Stimulated activated CD4-positive, alpha-beta T cell treated with anti-CD3 and anti-CD28 coated beads, TNF-alpha, amount 100 ng/mL, for 48 hours (primary cell): Measurements from ENCODE around the gene KDM4B.

ENCODE experiments used
- DNase-seq, 3 donors: peaks; one replicate each; pipeline ENCODE4 v3.0.0-alpha.2; 2020; ENCODE audit warnings: low read depth in 3 of 3

KDM4B gene

DNA sequence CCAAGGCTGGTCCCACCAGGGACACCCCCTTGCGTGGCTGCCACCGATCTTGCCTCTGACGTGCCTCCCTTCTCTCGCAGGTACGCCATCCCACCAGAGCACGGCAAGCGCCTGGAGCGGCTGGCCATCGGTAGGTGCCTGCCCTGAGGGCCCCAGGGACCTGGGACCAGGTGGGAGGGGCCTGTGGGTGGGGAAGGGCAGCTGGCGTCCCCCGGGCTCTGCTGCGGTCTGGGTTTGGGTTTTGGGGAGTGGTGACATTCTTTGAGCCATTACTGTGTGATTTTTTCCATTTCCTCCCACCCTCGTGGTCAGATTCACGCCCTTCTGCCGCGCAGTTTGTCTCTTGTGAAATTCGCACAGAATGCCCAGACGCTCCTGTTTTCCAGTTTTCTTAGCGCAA lies 102.0 kb downstream of the KDM4B start:
- DNase-seq, result no peak

DNA sequence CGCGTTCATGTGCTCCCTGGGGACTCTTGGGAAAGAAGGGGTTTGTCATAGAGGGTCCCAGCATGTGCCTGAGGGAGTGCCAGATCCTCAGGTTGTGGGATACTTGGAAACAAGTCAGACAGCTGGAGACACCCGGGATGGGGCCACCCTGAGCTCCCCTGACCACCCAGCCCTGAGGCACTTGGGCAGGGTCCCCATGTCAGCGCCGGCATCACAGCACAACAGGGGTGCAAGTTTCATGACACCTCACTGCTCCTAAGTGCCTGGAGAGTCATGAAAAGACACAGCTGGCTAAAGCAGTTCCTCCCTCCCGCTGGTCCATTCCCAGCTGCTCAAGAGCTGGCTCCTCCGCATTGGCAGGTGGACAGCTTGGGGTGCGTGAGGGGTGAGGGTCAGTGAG lies 102.7 kb downstream of the KDM4B start:
- no peak for DNase-seq

DNA sequence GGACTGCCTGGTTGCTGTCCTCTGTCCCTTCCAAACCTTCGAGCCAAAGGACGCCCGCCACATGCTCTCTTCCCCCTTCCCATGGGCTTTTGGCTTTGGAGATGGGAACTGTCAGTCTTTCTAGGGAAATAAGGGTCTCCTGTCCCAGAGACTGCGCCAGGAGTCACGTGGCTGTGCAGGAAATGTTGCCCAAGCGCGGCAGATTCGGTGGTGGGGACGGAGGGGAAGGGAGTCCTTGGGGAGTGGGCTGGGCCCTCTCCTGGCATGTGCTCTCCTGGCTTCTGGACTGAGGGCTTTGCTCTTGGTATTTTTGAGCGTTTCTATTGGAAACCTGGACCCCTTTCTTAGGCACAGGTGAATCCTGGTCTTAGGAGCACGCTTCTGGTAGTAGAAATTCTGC lies 103.2 kb downstream of the KDM4B start:
- no peak for DNase-seq

DNA sequence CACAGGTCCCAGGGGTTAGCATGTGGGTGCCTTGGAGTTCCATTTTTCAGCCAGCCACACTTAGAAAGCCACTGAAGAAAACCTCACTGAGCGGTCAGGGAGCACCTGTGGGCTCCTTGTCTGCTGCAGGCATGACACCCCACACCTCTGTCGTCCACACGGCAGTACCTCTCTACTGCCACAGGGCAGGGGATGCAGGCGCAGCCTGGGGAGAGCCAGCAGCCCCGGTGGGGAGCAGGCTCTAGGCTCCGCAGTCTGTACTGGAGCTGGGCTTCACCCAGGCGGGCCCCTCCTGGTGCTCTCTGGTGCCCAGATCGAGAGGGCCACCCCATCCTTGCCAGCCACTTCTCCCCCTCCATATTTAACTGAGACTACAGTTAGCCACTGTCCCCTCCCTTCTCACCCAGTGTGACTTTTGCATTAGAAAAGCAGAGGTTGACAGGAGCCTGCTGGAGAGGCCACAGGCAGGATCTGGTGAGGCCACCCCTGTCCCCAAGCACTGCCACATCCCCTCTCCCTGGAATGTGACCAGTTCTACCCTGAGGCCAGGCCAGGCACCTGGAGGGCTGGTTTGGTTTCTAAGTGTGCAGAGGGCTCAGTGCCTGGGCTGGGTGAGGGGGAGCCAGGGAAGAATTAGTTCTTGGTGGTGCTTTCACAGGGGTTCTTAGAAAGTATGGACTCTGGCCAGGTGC lies 104.4 kb downstream of the KDM4B start:
- no peak for DNase-seq

DNA sequence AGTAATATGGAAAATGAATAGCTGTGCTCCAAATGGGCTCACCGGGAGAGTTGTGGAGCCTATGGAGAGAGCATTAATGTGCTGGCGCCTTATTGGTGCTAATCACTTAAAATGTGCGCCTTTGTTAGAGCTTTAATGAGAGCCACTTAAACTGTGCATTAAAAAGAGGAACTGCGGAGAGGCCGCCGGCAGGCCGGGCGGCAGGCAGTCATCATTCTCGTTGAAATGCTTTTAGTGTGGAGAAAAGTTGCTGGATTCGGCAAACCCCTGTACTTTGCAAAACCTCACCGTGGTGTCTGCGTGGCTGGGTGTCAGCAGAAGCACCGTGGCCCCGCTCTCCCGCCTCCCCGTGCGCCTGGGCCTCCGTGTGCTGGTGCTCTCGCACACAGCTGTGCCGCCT lies 105.5 kb downstream of the KDM4B start:
- DNase-seq, result no peak

DNA sequence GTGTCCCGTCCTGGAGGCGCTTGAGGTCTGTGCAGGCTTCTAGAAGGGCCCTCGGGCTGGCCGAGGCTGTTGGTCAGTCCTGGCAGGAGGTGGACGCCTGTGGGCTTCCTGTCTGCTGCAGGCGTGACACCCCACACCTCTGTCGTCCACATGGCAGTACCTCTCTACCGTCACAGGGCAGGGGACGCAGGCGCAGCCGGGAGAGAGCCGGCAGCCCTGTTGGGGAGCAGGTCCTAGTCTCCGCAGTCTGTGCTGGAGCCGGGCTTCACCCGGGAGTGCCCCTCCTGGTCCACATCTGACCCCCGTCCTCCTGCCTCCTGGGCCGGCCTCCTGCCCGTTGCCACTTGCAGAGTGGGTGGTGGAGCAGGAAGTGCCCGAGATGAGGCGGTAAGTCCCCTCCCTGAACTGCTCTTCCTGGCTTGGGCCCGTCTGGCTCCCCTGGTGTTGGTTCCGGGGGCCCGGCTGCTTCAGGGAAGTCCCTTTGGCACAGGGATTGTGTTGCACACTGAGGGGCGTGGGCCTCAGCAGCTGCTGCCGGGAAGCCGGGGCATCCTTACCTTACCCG lies 106.0 kb downstream of the KDM4B start:
- no peak for DNase-seq

DNA sequence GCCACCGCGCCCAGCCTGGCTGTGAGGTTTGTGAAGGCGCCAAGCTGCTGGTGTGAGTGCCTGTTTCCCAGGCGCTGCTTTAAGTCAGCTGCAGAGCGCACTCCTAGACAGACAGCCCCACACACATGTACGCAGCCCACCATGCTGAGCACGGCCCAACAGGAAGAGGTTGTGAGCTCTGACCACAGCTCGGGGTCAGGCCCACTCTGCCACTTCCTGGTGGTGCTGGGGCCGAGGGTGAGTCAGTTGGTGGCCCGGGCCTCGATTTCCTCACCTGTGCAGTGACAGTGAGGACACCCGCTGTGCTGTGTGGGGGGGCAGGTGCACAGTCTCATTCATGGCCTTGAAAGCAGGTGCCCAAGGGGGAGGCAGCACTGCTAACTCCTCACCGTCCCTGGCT lies 106.7 kb downstream of the KDM4B start:
- no peak for DNase-seq

DNA sequence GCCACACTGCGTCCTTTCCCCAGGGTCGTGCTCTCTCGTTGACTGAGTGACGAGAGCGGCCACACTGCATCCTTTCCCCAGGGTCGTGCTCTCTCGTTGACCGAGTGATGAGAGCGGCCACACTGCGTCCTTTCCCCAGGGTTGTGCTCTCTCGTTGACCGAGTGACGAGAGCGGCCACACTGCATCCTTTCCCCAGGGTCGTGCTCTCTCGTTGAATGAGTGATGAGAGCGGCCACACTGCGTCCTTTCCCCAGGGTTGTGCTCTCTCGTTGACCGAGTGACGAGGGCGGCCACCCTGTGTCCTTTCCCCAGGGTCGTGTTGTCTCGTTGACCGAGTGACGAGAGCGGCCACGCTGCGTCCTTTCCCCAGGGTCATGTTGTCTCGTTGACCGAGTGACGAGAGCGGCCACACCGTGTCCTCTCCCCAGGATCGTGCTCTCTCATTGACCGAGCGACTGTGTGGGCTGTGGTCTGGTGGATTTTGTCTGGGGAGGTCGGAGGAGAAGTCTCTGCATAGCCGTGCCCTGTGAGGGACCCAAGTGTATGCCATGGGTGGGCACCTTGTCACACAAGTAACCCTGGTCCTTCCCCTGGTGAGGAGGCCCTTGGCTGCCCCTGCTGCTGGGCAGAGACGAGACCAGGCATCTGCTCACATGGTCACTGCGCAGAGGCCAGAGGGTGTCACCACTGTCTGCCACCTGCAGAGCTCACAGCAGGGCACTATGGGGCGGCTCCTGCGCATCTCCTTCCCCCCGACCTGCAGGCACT lies 107.7 kb downstream of the KDM4B start:
- DNase-seq, result no peak

DNA sequence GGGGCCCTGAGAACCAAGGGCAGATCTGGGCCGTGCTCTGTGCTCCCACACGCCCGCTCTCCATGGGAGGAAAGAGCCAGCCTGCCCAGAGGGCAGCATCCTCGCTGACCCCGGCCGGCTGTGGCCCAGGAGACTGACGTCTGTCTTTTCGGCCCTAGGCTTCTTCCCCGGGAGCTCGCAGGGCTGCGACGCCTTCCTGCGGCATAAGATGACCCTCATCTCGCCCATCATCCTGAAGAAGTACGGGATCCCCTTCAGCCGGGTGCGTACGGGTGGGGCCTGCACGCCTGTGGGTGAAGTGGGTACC lies 108.2 kb downstream of the KDM4B start:
- no peak for DNase-seq

DNA sequence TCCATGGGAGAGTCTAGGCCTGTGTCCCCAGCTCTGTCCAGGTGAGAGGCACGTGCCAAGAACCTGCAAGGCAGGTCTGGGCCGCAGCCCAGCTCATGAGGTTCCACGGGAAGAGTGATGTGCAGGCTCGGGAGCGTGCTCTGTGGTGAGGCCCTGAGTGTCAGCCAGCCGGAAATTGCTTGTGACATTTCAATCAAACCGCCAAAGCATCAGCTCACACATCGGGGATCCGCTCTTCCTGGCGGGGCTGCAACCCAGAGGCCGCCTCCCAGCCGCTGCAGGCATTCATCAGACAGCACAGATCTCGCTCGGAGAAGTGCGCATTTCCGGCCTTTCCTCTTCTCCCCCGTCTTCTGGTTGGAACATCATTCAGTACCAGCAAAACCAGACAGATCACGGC lies 109.3 kb downstream of the KDM4B start:
- no peak for DNase-seq

DNA sequence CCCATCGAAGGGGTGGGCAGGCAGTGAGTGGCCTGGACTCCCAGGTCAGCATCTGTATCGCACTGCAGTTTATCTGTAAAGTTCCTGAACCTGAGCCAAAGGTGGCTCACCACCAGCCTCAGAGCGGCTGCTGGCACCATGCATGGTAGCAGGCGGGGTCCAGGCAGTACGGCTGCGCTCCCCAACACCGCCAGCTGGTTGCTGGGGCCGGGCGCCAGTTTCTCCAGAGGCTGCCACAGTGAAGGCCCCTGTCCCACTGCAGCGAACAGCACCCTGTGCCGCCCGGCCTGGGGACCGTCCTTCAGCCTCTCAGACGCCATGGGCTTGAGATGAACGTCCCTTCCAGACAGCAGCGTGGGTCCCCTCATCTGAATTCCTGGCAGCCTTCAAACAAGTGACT lies 109.8 kb downstream of the KDM4B start:
- no peak for DNase-seq

DNA sequence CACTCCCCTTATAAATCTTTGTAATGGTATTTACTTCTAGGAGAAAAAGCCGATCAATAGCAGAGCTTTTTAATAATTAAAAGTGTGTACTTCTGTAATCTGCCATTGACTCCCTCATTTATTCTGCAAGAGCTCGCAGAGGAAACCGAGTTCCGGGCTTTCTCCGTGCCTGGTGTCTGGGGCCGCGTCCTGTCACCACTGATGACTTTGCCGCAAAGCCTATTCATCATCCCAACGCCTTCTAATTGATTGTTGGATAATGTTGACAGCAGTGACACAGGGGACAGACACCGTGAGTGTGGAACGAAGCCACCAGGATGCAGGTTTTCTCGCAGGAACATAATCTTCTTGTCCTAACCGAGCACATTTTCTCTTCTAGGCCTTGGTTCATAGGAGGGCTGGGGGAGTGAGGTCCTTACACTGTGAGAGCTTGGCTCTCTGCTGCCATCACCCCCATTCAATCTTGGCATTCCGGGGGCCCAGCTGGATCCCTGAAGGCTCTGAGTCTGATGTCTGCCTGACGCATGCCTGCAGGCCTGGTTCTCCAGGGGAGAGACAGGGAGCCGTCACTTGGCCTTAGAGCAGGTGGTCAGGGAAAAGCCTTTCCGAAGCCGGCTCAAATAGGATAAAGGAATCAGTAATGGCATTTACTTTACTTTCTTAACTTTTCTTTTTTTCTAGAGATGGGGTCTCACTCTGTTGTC lies 110.3 kb downstream of the KDM4B start:
- no peak for DNase-seq

DNA sequence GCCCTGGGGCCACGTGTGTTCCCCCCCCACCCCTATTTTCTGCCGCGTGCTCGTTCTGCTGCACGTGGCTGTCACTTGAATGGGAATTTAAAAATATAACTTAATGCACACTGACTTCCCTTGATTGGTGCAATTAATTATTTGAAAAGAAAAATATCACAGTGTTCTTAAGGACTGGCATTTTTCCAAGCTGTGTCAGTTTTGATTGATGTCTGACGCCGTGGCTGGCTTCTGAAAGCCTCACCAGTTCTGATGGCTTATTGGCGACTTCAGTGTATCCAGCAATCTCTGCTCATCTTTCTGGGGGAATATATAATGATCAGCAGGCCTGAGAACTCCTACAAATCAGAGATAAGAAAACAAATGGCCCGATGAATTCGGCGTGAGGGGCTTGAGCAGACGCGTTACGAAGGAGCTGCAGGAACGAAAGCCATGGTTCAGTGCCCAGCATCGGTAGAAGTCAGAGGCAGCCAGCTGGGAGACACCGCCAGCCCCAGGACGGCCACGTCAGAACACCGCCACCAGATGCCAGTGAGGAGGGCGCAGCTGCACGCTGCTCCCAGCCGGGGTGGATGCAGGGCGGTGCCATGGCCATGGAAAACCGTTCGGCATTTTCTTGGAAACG lies 111.2 kb downstream of the KDM4B start:
- DNase-seq, result no peak

DNA sequence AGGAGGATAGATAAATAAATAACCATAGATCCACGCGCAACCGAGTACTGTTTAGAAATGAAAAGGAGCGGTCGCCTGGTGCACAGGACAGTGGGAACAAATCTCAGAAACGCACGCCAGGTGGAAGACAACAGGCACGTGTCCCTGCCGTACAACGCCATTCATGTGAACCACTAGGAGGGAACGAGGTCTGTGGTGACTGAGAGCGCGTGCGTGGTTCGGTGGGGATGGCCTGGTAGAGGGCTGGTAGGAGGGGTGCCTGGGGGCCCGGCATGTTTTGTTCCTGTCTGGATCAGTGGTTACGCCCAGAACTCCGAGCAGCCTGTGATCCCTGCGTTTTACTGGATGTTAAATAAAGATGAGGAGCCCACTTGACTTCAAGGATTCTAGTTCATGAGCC lies 111.9 kb downstream of the KDM4B start:
- DNase-seq, result no peak

DNA sequence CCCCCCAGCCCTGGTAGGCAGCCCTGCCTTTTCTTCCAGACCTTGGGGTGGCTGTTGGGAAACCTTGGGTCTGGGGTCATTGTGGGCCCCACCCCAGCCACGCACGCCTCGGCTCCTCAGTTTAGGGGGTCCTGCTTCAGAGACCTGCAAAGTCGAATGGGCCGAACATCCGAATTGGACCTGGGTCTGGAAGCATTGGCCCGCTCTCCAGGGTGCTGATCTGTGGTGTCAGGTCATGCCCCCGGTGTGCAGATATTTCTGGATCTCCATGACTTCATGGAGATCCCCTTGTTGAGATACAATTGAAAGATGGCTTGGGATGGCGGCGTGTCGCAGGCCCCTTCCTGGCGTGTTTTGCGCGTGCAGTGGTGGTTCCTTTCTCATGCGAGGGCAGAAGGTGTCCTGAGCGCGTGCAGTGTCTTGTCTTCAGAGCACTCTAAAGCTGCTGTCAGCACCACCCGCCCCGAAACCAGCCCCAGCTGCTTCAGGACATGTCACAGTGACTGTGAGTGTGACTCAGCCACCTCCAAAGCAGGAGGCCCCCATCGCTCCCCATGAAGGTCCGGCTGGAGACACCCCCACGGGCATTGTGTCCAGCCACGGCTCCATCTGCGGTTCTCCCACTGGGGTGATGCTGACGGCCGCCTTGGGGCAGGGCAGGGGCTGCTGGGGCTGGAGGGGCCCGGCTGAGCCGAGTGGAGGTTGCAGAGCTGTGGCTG lies 112.7 kb downstream of the KDM4B start:
- DNase-seq, result no peak

DNA sequence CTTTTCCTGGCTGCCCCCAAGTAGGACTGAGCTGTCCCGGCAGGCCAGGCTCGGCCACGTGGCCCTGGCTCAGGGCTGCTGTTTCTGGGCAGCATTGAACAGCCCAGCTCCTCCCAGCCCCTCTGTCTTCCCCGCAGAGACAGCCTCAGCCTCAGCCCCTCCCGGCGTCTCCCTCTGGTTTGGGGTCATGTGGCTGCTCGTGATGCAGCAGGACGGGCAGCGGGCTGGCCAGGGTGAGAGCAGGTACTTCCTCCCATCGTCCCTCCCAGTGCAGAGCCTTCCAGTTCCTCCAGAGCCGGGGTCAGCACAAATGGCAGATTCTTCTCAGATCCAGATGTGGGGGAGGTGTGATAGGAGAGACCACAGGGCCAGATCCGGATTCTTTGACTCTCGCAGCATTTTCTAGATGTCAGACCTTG lies 114.6 kb downstream of the KDM4B start:
- no peak for DNase-seq

DNA sequence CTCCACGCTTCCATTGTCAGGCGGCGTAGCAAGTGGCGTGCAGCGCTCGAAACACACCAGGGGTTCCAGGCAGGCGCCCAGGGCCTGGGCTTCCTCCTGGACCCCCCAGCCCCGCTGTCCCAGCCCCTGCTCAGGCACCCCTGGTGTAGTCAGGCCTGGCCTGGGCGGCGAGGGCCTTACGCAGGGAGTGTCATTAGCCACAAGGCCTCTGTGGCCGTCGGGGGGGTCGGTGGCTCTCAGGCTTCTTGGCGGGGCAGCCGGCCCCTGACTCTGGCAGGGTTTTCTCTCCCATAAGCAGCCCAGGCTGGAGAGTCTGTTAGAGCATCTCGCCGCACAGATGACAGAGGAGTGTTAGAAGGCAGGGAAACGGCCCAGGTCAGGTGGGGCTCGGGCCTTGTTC lies 116.7 kb downstream of the KDM4B start:
- no peak for DNase-seq

DNA sequence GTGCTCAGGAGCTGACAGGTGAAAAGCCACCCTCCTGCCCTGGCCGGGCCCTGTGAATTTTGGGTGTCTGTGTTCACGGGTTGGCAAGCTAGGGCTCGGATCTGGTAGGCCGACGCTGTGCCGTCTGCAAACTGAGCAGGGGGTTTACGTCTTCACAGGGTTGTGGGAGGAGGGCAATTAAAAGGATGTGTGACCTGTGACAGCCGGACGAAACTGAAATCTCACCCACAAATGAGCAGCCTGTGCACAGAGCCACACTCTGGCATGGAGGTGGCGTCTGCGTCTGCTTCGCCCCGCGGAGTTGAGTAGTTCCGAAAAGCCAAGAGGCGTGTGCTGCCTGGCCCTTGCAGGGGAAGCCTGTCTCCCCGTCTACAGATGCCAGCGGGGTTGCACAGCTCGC lies 117.3 kb downstream of the KDM4B start:
- no peak for DNase-seq

DNA sequence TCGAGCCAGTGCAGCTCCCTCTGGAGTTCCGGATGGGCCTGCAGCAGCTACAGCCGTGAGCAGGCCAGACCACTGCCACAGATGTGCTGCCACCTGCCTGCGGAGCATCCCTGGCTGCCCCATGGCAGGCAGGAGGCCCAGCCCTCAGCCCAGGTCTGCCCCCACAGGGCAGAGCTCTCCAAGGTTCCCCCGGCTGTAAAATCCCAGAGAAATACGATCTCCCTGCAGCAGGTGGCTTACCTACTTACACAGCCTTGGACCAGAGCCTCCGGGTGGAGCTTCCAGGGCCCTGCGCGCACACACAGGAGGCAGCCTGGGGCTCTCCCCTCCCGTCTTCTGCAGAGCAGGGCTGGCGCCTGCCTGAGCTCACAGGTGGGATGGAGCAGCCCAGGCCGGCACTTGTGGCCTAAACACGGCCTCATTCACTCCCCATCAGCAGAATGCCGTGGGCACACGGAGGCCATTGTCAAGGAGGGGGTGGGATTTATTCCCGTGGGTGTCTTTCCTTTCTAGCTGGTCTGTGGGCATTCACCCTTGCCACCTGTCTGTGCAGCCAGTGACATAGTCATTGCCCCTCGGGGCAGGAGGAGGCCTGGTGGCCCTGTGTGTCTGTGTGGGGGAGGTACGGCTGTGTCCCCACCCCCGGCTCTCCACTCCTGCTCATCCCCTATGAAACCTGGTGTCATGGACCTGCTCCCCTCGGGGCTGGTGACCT lies 118.0 kb downstream of the KDM4B start:
- no peak for DNase-seq

DNA sequence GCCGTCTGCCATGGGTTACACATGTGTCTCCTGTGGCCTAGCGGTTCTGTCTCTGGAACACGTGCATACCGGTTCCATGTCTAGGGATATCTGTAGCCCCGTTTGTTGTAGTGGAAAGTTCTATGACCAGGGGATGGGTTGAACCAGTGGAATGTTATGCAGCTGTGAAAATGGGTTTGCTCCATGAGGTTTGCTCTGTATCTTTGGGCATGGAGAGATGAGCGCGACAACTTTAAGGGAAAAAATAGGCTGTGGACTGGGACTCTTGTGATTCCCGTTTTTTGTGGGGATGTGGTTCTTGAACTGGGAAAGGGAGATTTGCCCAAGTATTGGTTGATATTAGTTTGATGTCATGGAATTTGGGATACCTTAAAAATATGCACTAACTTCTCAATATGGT lies 120.4 kb downstream of the KDM4B start:
- no peak for DNase-seq

DNA sequence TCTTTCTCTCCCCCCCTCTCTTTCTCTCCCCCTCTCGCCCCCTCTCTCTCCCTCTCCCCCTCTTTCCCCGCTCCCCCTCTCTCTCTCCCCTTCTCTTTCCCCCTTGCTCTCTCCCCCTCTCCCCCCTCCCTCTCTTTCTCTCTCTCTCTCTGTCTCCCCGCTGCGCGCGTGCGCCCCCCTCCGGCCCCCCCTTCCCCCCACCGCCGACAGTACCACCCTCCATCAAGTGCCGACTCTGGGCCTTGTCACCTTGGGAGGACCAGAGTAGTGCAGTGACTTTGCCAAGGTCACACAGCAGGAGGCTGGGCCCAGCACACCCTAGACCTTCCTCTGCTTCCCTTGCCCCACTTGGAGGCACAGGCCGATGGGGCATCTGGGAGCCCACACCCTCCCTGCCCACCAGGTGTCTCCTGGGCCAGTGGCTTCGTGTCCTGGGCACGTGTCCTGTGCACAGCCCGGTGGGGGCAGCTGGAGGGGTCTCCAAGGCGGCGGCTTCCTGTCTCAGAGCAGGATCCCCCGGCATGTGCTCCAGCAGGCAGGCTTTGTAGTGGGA lies 121.6 kb downstream of the KDM4B start:
- no peak for DNase-seq
